C4-2B (cell line): ENCODE data around the gene ZAR1.

ENCODE experiments used
- H3K27ac ChIP-seq: fragments of 450-650 bp; 2 replicates; pipeline ENCODE4 v1.5.1; 2017
- CTCF ChIP-seq: fragments of 450-650 bp; conservative IDR thresholded peaks from 2 replicates; pipeline ENCODE4 v1.5.1; 2017; ENCODE audit warnings: mild to moderate bottlenecking
- ZFX ChIP-seq: fragments of 450-650 bp; IDR thresholded peaks from 2 replicates; pipeline ENCODE4 v1.6.1; 2017

The ZAR1 gene

GRCh38 chr4:48538358-48538757 is 48.3 kb downstream of the ZAR1 start:
- H3K27ac ChIP-seq = no peak overlapping the region

GRCh38 chr4:48539597-48539996 is 49.5 kb downstream of the ZAR1 start:
- TF ChIP-seq CTCF (no peak), ZFX (no peak)
- H3K27ac ChIP-seq = no peak overlapping the region

More at GRCh38 chr4:48538358-48538757, 48.3 kb downstream of the ZAR1 start:
- TF ChIP-seq ZFX (no peak), CTCF (no peak)

- no peak overlapping the region for H3K27ac ChIP-seq
- no peak for TF ChIP-seq CTCF
- TF ChIP-seq ZFX = no peak
Measured at GRCh38 chr4:48542888-48543287, 52.8 kb downstream of the ZAR1 start.

GRCh38 chr4:48543796-48544195 is 53.7 kb downstream of the ZAR1 start:
- TF ChIP-seq CTCF = no peak
- TF ChIP-seq ZFX = no peak
- H3K27ac ChIP-seq = no peak overlapping the region
